Tibial nerve (tissue), 4 donors: ENCODE data around the gene ZBTB16.

Experiments
- CTCF ChIP-seq, 5 experiments: fragments of 200-600 bp in 3 of 5; fragments of 450-650 bp in 2 of 5; sonication (generic) in 3 of 5; IDR thresholded peaks; one replicate each; pipeline ENCODE4 v1.5.1; 2016 to 2019; ENCODE audit warnings: antibody characterized with exemption in 5 of 5, mild to moderate bottlenecking in 3 of 5, moderate library complexity in 2 of 5
- EP300 ChIP-seq, 2 donors: sonication (generic); formaldehyde crosslinking; IDR thresholded peaks; one replicate each; pipeline ENCODE4 v1.6.1; 2017; ENCODE audit warnings: antibody characterized with exemption in 2 of 2, mild to moderate bottlenecking in 1 of 2
- POLR2A ChIP-seq, 2 donors: fragments of 450-650 bp; IDR thresholded peaks; one replicate each; pipeline ENCODE4 v1.6.1; 2017; ENCODE audit warnings: antibody characterized with exemption in 2 of 2, mild to moderate bottlenecking in 2 of 2, moderate library complexity in 2 of 2

- TF ChIP-seq CTCF (IDR thresholded peaks at IDR 0.05) = no peak
- TF ChIP-seq POLR2A (IDR thresholded peaks at IDR 0.05) = no peak
- peak in 1 of 2 donors; percentile 17 for TF ChIP-seq EP300 (IDR thresholded peaks at IDR 0.05)
These were observed 78.3 kb downstream of the ZBTB16 start for GRCh38 chr11:114137838-114138237.
